Measurements from ENCODE around the gene STMP1. TPM values are rescaled to one million over a fixed set of nuclear protein-coding genes. Genes with fewer than 3 reads are reported as not detected.

The STMP1 gene
- total RNA-seq = 10 to 100 TPM in 1 of 2 donors, 1 to 10 TPM in 1; 10.0 to 10.7 TPM

GRCh38 chr7:135662373-135663114, at the start of gene STMP1:
TSS of gene STMP1 (plus strand) at chr7:135662514.

Small RNA genes lying within 50 kb of the gene (small RNA-seq; reads per million reads assigned to genes)
- 0 reads per million in 2 donors for gene RNU6-1154P

Other genes starting within 250 kb of the STMP1 start
- gene CNOT4, start 152.4 kb upstream of the STMP1 start, total RNA-seq = 10 to 100 TPM in 1 of 2 donors, 1 to 10 TPM in 1; 10.0 to 10.7 TPM
- 10 to 100 TPM; 63.3 to 94.9 TPM for gene NUP205, start 104.6 kb upstream of the STMP1 start, total RNA-seq
- gene SLC13A4, start 65.7 kb downstream of the STMP1 start, total RNA-seq = not detected
- not detected for gene FAM180A, start 86.3 kb downstream of the STMP1 start, total RNA-seq

All from melanocyte of skin (primary cell).